Activated CD8-positive, alpha-beta memory T cell treated with anti-CD3 and anti-CD28 coated beads for 1 hour (primary cell): ENCODE measurements around the gene DTWD2.
"Not testable (repeated sequence)": the region's sequence is repeated elsewhere in the genome, so short reads cannot be mapped to it uniquely, and the experiment has no call there.

Experiments used
- DNase-seq, 2 donors: peaks; one replicate each; pipeline ENCODE4 v3.0.0-alpha.2; 2020; ENCODE audit warnings: low read depth in 1 of 2; ENCODE audit errors: extremely low read depth in 1 of 2

The DTWD2 gene

DNA sequence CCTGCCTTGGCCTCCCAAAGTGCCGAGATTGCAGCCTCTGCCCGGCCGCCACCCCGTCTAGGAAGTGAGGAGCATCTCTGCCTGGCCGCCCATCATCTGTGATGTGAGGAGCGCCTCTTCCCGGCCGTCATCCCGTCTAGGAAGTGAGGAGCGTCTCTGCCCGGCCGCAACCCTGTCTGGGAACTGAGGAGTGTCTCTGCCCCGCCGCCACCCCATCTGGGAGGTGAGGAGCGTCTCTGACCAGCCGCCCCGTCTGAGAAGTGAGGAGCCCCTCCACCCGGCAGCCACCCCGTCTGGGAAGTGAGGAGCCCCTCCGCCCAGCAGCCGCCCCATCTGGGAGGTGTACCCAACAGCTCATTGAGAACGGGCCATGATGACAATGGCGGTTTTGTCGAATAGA lies 10.5 kb upstream of the DTWD2 start:
- not testable (repeated sequence) for DNase-seq

DNA sequence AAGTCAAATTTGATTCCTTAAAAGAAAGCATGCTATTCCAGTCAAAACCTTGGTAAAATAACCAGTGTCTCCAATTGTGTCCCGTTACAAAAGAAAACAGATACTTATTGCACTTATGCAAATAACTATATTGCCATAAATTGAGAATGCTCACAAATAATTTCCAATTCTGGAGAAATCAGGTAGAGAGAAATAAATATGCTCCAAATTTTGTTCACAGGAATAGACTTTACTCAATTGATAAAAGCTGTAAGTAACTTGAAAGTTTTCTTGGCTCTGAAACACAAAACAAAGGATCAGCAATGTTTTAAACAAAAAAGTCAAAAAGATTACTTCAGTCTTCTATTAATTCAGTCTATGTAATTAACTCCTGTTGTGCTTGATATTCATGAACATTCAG lies 7.8 kb upstream of the DTWD2 start:
- DNase-seq, result no peak

DNA sequence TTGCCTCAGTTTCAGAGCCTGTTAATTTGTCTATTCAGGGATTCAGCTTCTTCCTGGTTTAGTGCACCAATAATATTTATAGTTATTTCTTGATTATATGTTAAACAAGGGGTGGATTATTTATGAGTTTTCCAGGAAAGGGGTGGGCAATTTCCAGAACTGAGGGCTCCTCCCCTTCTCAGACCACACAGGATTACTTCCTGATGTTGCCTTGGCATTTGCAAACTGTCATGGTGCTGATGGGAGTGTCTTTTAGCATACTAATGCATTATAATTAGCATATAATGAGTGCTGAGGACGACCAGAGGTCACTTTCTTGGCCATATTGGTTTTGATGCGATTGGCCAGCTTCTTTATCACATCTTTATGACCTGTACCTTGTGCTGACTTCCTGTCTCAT lies 6.2 kb upstream of the DTWD2 start:
- no peak for DNase-seq

DNA sequence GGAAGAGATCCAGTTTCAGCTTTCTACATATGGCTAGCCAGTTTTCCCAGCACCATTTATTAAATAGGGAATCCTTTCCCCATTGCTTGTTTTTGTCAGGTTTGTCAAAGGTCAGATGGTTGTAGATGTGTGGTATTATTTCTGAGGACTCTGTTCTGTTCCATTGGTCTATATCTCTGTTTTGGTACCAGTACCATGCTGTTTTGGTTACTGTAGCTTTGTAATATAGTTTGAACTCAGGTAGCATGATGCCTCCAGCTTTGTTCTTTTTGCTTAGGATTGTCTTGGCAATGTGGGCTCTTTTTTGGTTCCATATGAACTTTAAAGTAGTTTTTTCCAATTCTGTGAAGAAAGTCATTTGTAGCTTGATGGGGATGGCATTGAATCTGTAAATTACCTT lies 4.8 kb upstream of the DTWD2 start:
- not testable (repeated sequence) for DNase-seq

DNA sequence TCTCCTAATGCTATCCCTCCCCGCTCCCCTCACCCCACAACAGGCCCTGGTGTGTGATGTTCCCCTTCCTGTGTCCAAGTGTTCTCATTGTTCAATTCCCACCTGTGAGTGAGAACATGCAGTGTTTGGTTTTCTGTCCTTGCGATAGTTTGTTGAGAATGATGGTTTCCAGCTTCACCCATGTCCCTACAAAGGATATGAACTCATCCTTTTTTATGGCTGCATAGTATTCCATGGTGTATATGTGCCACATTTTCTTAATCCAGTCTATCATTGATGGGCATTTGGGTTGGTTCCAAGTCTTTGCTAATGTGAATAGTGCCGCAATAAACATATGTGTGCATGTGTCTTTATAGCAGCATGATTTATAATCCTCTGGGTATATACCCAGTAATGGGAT lies 3.7 kb upstream of the DTWD2 start:
- DNase-seq, result not testable (repeated sequence)

DNA sequence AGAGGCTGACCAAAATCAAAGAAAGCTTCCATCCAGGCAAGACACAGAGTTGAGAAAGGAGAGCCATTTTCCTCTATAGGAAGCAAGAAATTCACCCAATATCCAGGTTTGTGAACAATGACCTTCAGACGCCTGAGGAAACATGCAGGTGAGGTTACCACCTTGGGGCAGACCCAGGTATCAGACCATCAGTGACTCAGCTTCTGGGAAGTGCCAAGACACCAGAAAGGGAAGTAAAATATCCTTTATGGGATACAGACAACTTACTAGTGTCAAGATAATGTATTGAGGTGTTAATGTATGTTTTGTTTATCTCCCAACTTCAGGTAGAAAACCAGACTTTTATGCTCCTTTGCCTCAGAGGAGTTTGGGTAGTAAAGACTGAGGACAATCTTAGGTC lies 2.2 kb upstream of the DTWD2 start:
- no peak for DNase-seq

DNA sequence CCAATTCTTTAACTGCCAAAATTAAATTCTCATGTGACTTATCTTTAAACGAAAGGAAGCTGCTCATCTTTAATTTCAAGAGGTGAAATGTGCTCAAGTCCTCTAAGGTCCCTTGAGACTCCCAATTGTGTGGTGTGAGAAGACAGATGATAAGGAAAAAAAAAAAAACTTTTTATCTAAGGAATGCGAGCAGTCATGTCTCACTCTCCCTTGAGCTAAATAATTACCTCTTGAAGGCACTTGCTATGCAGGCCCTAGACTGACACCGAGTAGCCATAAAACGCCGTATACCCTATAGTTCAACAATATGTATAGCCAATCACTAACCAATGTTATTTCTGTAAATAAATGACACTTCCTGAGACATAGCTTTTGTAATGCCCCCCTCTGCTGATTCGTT lies 1.5 kb upstream of the DTWD2 start:
- DNase-seq, result no peak

DNA sequence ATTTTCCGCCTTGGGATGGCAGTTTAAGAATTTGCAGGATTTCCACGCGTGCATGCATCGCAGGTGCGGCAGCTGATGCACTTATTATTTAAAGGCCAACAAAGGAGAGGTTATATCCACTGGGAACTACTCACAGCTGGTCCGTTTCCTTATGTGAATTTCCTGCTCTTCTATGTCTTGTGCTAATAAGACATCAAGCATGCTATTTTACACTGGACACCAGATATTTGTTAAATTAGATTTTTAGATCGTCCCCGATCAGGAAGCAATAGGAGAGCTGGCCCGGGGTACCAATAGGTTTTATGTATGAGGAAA lies 476 bp upstream of the DTWD2 start:
- DNase-seq, result no peak

DNA sequence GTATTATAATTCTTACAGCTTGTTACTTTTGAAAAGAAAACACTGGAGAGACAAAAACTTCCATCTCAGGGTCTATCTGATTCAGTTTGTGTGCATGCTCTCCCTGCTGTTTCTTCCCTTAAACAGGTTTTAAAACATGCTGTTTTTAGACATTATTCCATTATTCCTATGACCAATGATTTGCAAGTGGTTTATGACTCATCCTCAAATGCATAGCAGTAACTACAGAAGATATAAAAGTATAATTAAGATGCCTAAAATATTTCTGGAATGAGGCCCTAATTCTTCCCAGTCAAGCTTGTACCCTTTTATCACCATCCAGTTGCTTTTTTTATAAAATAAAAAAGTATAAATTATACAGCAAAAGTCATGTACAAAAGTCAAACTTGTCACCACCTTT lies 3.7 kb downstream of the DTWD2 start:
- no peak for DNase-seq

DNA sequence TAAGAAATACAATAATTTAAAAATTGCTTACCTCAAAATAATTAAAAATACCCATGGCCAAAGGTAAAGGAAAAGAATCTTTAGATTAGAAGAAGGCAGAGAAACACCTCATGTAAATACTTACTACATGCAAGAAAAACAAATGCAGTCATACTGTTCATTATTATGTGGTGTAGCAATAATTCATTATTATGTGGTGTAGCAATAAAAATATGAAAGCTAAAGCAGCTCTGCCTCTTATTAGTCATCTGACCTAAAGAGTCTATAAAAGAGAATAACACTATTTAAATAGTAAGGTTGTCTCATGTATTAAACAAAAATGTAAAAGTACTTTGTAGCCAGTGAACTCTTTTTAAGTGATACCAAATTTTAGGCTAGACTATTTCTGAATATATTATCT lies 6.6 kb downstream of the DTWD2 start:
- DNase-seq, result no peak

DNA sequence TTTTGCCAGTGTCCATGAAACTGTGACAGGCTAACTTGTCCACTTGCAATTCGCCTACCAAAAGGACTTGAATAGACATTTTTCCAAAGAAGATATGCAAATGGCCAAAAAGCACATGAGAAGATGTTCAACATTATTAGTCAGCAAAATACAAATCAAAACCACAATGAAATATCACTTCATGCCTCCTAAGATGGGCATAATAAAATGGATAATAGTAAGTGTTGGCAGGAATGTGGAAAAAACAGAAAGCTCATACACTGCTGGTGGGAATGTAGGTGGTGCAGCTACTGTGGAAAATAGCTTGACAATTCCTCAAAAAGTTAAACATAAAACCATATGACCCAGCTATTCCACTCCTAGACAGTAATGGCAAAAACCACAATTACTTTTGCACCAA lies 7.9 kb downstream of the DTWD2 start:
- no peak for DNase-seq

DNA sequence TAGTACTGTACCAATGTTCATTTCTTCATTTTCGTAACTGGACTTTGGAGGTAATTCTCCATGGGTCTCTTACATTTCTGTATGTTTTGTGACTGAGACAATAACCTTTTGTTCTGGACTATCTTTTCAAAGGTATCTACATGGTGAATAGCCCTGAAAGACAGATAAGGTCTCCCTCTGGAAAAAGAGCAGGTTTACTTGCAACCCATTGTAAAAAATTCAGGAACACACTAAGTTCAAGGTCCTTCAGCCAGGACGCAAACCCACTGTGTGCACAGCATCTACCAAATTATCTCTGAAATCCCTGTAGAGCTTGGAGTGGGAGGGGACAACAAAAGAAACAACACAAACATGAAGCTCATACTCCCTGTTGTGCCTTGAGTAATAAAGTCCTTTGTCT lies 8.3 kb downstream of the DTWD2 start:
- DNase-seq, result no peak

DNA sequence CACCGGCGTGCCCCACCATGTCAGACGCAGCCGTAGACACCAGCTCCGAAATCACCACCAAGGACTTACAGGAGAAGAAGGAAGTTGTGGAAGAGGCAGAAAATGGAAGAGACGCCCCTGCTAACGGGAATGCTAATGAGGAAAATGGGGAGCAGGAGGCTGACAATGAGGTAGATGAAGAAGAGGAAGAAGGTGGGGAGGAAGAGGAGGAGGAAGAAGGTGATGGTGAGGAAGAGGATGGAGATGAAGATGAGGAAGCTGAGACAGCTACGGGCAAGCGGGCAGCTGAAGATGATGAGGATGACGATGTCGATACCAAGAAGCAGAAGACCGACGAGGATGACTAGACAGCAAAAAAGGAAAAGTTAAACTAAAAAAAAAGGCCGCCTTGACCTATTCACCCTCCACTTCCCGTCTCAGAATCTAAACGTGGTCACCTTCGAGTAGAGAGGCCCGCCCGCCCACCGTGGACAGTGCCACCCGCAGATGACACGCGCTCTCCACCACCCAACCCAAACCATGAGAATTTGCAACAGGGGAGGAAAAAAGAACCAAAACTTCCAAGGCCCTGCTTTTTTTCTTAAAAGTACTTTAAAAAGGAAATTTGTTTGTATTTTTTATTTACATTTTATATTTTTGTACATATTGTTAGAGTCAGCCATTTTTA lies 14.4 kb downstream of the DTWD2 start:
- DNase-seq, result not testable (repeated sequence)

DNA sequence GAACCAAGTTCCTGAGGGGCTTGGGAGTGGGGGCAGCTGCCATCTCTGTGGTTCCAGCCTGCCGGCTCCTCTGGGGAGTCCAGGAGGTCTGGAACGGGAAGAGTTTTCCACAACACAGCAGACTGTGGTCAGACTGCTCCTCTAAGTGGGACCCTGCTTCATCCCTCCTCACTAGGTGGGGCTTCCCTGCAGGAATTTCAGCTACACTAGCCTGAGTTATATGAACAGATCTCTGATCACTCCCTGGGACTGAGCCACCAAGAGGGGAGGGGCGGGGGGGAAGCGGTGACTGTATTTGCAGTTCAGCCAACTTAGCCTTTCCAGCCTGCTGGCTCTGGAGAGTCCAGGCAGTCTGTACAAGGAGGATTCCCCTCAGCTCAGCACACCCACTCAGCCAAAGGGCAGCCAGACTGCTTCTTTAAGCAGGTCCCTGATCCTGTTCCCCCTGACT lies 19.4 kb downstream of the DTWD2 start:
- no peak for DNase-seq

DNA sequence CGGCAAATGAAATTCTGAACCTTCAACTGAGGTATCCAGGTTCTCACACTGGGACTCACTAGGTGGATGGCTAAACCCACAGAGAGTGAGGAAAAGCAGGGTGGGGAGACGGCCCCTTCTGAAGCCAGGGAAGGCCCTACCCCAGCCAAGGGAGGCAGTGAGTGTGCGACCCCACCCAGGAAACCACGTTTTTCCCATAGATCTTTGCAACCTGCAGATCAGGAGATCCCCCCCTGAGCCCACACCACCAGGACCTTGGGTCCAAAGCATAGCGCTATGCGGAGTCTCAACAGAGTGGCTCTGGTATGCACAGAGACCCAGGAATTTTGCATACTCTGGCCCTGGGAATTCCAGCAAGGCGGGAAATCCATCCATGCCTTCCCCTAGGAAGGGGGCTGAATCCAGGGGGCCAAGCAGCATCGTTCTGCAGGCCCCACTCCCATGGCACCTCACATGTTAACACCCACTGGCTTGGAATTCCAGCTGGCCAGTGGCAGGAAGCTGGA lies 19.9 kb downstream of the DTWD2 start:
- no peak for DNase-seq

DNA sequence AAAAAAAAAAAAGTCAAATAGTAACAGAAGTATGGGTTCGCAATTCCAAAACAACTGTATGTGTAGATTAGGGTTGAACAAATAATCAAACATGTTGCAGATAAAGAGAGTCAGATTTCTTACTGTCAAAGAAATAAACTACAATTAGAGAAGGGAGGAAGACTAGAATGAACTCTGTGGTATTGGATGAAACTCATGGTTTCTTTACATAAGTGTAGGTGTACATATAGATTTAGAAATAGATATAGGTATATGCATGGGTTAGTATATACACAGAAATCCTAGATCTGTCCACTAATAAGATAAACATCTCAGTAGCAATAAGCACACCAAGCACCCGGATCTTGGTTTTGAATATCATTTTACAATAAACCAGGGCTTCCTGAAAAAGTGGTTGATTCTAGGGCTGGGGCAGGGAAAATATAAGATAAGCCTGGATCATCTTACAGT lies 21.3 kb downstream of the DTWD2 start:
- DNase-seq, result no peak

DNA sequence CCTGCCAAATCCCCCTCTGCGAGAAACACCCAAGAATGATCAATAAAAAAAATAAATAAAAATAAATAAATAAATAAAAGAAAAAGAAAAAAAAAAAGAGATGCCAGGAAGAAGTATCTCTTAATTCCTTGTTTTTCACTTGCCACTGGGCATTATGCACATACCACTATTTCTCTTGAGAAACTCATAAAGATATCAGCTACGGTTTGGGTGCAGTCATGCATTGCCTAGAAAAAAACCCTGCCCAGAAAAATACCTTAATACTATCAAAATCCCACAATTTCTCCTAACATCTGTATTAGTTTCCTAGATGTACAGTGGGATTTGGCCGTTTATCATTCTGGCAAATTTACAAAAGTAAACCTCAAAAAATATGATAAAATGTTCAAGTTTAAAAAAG lies 22.5 kb downstream of the DTWD2 start:
- DNase-seq, result no peak

DNA sequence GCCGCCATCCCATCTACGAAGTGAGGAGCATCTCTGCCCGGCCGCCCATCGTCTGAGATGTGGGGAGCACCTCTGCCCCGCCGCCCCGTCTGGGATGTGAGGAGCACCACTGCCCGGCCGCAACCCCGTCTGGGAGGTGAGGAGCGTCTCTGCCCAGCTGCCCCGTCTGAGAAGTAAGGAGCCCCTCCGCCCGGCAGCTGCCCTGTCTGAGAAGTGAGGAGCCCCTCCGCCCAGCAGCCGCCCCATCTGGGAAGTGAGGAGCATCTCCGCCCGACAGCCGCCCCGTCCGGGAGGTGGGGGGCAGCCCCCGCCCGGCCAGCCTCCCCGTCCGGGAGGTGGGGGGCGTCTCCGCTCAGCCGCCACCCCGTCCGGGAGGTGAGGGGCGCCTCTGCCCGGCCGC lies 23.4 kb downstream of the DTWD2 start:
- not testable (repeated sequence) for DNase-seq

DNA sequence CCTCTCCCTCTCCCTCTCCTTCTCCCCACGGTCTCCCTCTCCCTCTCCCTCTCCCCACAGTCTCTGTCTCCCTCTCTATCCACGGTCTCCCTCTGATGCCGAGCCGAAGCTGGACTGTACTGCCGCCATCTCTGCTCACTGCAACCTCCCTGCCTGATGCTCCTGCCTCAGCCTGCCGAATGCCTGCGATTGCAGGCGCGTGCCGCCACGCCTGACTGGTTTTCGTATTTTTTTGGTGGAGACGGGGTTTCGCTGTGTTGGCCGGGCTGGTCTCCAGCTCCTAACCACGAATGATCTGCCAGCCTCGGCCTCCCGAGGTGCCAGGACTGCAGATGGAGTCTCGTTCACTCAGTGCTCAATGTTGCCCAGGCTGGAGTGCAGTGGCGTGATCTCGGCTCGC lies 24.0 kb downstream of the DTWD2 start:
- not testable (repeated sequence) for DNase-seq

DNA sequence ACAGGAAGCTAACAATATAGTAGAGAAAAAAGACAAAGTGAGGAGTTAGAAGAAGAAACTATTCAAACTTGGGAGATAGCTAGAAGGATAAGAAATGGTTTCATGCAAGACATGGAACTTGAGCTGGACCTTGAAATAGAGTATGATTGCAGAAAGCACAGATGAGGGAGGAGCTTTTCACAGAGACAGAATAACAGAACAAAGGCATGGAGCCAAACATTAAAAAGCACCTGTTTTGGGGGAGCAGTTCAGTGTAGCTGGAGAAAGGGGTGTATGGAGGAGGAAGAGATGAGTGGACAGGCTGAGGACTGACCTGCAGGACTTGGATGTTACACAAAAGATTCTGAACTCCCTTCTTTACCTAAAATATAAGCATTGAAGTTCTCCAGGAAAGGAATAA lies 25.2 kb downstream of the DTWD2 start:
- DNase-seq, result no peak

DNA sequence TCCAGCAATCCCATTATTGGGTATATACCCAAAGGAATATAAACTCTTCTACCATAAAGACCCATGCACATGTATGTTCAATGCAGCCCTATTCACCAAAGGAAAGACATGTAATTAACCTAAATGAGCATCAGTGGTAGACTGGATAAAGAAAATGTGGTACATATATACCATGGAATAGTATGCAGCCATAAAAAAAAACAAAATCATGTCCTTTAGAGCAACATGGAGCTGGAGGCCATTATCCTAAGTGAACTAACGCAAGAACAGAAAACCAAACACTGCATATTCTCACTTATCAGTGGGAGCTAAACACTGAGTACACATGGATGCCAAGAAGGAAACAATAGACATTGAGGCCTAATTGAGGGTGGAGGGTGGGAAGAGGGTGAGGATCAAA lies 27.8 kb downstream of the DTWD2 start:
- no peak for DNase-seq

DNA sequence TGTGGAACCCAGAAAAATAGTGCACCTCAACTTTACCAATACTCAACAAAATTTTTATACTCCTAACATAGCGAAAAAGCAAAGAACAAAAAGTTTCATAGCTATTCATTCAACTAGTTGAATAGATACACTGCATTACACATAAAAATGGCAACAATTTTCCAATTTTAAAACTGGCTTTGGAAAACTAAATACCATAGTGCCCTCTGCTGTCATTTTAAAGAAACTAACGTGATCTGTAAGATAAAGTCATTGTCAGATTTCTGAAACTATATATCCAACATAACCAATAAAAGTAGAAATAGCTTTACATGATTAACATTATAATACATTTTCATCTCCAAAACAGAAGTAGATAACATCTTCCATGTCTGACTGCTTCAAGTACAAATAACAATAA lies 31.6 kb downstream of the DTWD2 start:
- DNase-seq, result no peak

DNA sequence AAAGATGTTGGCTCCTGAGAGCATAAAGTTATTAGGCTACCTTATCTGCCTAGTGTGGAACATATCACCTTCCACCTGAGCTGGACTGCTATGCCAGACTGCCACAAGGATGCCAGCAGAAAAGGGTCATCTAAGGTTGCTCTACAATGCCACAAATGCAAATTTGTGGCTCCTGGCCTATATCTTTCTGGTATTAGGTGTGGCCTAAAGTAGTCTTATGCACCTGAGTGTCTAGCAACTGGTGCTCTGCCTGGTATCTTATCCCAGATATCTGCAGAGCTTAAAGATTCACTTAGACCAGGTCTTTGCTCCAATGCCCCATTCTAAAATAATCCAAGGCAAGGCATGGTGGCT lies 34.7 kb downstream of the DTWD2 start:
- no peak for DNase-seq
